ENCODE measurements around the gene C1orf115.
"Not testable (repeated sequence)": the region's sequence is repeated elsewhere in the genome, so short reads cannot be mapped to it uniquely, and the experiment has no call there.

Gene C1orf115

GRCh38 chr1:220727519-220727918 lies 37.4 kb downstream of the C1orf115 start:
- DNase-seq: no peak

DNA sequence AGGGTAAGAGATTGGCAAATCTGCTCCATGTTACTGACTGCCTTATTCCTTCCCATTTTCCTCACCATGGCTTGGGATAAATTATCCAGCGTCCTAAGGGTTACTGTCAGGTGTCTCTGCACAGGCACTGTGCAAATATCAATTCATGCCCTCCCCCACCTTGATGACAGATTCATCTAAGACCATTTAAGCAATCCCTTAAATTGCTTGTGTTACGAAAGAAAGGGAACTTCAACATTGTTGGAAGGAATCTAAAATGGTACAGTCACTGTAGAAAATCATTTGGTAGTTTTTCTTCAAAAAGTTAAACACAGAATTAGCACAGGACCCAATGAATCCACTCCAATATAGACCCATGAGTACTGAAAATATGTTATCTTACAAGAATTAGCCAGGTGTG lies 40.3 kb downstream of the C1orf115 start:
- DNase-seq: no peak

- DNase-seq: no peak
Observed at GRCh38 chr1:220732137-220732536, 42.0 kb downstream of the C1orf115 start.

- no peak for DNase-seq
Observed at GRCh38 chr1:220732621-220733020, 42.5 kb downstream of the C1orf115 start.

DNA sequence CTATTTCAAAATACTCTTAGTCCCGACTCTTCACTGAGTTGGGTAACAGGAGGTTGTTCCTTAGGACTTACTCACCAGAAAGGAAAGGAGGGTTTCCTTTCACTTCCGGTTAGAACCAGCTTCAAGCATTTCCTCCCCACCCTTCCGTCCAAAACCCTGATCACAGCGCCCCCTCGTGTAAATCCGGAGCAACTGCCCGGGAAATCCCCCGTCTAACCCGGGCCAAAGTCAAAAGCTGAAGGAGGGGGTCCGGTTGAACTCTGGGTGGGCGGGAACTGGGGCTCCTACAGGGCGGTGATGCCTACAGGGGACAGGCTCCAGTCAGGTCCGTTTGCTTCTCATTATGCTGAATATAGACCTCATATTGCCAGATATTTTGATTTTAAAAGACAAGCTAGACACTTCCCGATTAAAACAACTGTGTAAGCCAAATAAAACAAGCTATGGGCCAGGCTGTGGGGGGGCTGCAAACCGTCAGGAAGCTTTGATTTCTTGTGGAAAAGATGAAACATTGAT lies 43.0 kb downstream of the C1orf115 start:
- no peak for DNase-seq

GRCh38 chr1:220734571-220735326 lies 44.6 kb downstream of the C1orf115 start:
- no peak for DNase-seq

GRCh38 chr1:220736283-220736682 lies 46.1 kb downstream of the C1orf115 start:
- not testable (repeated sequence) for DNase-seq

GRCh38 chr1:220741349-220741748 lies 51.2 kb downstream of the C1orf115 start:
- DNase-seq: no peak

DNA sequence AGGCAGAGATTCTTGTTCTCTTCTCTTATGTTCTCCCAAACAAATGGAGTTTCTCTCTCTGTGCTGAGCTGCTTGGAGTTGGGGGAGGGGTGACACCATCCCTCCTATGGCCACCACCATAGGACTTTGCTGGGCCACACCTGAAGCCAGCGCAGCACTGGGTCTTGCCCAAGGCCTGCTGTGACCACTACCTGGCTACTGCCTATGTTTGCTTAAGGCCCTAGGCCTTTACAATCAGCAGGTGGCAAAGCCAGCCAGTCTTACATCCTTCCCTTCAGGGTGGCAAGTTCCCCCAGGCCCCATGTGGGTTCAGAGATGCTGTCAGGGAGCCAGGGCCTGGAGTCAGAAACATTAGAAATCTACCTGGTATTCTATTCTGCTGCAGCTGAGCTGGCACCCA lies 51.7 kb downstream of the C1orf115 start:
- no peak for DNase-seq

- no peak for DNase-seq
Observed at GRCh38 chr1:220742520-220742919, 52.4 kb downstream of the C1orf115 start.

DNA sequence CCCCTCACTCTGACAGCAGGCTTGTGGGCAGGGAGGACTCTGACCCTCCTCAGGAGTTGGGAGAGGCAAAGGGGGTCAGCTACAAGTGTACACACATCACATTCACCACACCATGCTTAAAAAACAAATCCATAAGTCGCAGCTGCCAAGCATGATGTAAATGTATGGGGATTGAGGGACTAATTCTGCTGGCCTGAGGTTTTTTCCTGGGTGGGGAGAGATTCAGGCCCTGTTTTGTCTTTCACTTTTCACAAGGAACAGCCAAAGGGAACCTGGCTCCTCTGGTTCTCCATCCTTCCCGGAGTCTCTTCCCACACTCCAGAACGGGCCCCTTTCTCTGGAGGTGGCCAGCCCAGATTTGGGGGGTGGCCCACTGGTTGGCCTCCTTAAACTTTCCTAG lies 56.7 kb downstream of the C1orf115 start:
- no peak for DNase-seq

DNA sequence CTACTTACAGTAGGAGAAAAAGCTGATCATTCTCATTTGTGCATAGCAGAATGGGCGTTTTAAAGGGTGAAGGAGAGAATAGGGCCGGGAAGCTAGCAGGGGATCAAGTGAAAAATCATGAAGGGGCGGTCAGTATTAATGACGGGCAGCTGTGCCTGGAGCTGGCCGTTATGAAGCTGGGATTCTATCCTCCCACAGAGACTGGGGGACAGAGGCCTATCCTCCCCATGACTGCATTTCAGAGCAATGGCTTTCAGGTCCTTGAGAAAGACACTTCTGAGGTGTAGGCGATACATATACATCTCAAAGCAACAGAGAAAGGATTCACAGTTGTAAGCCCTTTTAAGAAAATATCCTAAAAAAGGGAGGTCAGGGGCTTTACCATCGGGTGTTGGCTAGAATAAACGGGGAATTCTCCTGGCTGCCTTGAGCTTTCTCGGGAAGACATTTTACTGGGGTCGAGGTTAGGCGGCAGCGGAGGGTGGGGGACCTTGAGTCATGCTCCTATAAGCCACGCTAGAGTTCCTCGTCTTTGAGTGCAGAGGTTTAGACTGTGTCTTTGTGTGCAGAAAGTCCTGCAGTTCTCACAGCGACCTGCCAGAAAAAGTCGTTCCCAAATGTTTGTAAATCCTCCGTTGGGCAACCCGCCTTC lies 57.4 kb downstream of the C1orf115 start:
- DNase-seq: no peak

- DNase-seq: no peak
Observed at GRCh38 chr1:220748089-220748934, 58.1 kb downstream of the C1orf115 start, which contains the start of gene MTARC2. Gene MTARC2, plus strand, starts transcription at chr1:220748322. Its CDS starts 210 bp downstream, at chr1:220748532.

Data from activated gamma-delta T cell (primary cell).